GM23338 (cell line): ENCODE data around the gene NEU2. TPM values are rescaled to one million over a fixed set of nuclear protein-coding genes. Genes with fewer than 3 reads are reported as not detected.

Source experiments
- polyA plus RNA-seq: library from polyadenylated mRNA; unstranded; fragments of >200 nt; fragmentation: Nextera tagmentation; extraction: Ambion mirVana; gene quantifications from 2 replicates; pipeline ENCODE4 v1.2.1, GENCODE V29; 2016
- total RNA-seq: library from RNA; depleted of rRNA; stranded (reverse); fragments of >200 nt; shearing (Covaris generic); gene quantifications from 2 replicates; pipeline ENCODE4 v1.2.3, GENCODE V29; 2014; rRNA removed

Gene NEU2
- total and polyA plus RNA-seq, 2 experiments from 2014 or later = not detected

Other genes starting within 250 kb of the NEU2 start
- gene SNORC, start 162.4 kb upstream of the NEU2 start, total RNA-seq = 0.62 and 0.80 TPM in 2 replicates
- 1.6 and 1.9 TPM in 2 replicates for gene SNORC, start 162.4 kb upstream of the NEU2 start, polyA plus RNA-seq
- gene NGEF, start 19.4 kb upstream of the NEU2 start, total RNA-seq = 4.2 and 5.4 TPM in 2 replicates
- 1.8 and 1.9 TPM in 2 replicates for gene NGEF, start 19.4 kb upstream of the NEU2 start, polyA plus RNA-seq
- gene INPP5D, start 27.7 kb downstream of the NEU2 start, total RNA-seq = 8.0 and 8.3 TPM in 2 replicates
- 5.4 and 6.6 TPM in 2 replicates for gene INPP5D, start 27.7 kb downstream of the NEU2 start, polyA plus RNA-seq
- gene ATG16L1, start 219.0 kb downstream of the NEU2 start, total RNA-seq = 31.8 and 37.9 TPM in 2 replicates
- gene ATG16L1, start 219.0 kb downstream of the NEU2 start, polyA plus RNA-seq = 12.3 and 15.3 TPM in 2 replicates